GM19372 (cell line): ENCODE measurements around the gene PRM2.
"Not testable (repeated sequence)": the region's sequence is repeated elsewhere in the genome, so short reads cannot be mapped to it uniquely, and the experiment has no call there.

Experiments
- ATAC-seq: cut with Tn5 transposase; IDR thresholded peaks from one replicate; pipeline ENCODE4 v1.9.1; 2021; ENCODE audit warnings: mild to moderate bottlenecking, low read depth, moderate library complexity; ENCODE audit not compliant: unreplicated experiment

The PRM2 gene

DNA sequence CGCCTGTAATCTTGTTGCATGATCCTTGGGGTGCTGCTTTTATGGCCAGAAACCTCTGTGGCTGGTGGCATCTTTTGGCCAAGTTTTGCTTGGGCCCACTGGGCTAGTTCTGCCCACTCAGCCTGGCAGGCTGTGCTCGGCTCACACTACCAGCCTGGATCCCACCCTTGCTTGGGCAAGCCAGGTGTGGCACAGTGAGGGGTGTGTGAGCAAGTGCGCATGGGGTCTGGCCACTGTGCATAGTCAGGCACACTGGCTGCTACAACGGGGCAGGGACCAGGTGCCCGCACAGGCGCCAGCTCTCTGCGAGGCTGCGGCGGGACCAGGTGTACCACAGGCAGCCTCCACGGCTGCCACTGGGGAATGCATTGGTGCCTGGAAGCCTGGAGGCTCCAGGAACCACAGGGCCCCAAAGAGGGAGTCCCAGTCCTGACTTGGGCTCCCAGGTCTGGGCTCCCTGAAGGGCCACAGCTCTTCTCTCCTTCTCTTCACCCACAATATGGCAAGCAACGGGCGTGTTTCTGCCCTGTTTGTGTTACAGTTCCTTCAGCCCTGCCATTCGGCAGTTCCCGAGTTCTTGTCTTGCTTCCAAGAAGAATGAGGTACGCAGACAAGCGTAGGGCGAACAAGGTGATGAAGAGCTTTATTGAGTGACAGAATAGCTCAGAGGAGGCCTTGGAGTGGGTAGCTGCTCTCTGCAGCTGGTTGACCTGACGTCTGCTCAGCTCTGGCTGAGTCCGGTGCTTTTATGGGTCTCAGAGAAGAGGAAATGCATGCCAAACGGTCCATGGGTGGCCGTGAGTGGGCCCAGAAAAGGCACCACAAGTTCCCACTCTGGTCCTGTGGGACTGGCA, 31.6 kb upstream of the PRM2 start:
- no peak for ATAC-seq

DNA sequence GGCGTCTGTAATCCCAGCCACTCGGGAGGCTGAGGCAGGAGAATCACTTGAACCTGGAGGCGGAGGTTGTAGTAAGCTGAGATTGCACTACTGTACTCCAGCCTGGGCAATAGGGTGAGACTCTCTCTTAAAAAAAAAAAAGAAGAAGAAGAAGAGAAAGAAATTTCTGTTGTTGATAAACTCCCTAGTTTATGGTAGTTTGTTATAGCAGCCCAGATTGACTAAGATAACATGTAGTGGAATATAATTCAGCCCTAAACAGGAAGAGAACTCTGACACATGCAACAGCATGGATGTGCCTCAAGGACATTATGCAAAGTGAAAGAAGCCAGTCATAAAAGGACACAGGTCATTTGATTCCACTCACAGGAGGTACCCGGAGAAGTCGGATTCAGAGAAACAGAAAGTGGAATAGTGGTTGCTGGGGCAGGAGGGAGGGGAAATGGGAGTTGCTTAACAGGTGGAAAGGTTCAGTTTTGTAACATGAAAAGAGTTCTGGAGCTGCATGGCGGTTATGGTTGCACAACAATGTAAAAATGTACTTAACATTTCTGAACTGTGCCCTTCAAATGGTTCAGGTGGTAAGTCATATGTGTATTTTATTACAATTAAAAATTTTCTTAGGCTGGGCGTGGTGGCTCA, 30.8 kb upstream of the PRM2 start:
- no peak for ATAC-seq

DNA sequence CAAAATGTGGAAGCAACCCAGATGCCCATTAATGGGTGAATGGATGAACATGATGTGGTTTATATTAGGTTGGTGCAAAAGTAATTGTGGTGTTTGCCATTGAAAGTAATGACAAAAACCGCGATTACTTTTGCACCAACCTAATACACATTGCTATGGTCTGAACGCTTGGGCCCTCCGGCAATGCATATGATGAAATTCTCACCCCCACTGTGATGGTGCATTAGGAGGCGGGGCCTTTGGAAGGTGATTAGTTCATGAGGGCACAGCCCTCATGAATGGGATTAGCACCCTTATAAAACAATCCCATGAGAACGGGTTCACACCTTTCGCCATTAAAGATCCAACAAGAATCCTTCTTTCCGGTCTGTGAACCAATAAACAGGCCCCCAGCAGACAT, 30.1 kb upstream of the PRM2 start:
- ATAC-seq: no peak

DNA sequence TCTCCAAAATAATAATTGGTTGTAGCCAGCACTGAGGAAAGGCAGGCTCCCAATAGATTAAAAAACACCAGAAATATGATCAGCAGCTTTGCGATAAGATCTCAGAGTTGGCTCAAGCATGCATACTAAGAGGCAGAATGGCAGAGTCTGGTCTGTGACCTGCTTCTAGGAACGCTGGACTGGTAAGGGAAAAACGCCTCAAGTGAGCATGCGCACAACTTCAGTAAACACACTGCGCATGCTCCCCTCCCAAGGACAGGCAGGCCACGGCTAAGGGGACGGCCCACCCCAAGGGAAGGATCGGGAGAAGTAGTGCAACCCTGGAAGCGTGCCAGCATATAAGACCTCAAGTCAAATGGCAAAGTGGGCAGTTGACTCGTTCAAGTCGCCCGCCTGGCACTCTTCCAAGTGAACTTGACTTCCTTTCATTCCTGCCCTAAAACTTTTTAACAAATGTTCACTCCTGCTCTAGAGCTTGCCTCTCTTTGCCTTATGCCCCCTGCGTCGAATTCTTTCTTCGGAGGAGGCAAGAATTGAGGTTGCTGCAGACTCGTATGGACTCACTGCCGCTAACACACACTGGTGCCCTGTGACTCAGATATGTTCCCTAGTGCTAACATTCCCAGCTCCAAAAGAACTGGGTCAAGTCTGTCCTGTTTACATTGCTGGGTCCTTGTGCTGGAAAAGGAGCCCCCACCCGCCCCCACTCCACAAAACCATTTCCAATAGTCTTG, 27.3 kb upstream of the PRM2 start:
- ATAC-seq: no peak

DNA sequence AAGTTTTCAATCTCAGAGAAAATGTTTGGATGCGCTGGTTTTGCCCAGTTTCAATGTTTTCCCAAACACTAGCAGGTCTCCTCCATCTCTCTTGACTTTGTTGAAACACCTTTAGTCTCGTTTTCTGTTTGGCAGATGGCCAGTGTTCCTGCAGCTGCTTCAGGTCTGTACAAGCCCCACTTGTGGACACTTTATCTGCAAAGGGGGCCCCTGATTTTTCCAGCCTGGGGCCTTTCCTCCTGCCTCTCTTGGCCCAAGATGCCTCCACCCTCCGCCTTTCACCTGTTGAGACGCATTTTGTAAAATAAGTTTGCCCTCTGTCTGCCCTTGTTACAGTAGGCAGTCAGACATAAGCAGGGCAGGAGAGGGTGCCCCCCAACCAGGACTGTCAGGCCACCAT, 26.7 kb upstream of the PRM2 start:
- no peak for ATAC-seq

DNA sequence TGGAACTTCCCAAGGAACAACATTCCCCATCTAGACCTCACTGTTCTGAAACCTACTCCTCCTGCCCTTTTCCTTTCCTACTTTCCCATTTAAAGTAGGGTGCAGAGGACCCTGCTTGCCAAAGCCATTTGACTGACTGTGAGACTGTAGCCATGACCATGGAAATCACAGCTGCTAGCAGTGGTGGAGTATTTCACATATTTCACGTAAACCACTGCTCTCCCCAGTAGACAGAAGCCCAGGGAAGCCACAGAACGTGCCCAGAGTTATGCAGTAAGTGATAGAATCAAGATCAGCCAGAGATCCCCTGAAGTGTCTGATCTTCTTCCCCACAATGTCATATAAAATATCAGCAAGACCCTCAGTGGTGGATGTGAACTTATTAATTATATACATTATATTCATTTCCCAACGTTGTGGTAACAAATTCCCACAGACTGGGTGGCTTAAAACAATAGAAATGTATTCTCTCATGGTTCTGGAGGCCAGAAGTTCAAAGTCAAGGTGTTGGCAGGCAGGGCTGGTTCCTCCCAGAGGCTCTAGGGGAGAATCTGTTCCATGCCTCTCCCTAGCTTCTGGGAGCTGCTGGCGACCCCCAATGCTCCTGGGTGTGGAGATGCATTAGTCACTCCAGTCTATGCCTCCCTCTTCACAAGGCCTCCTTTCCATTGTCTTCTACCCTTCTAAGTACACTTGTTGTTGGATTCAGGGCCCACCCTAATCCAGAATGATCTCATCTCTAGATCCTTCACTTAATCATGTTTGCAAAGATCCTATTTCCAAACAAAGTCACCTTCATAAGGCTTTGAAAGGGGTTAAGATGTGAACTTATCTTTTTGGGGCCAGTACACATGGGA, 25.6 kb upstream of the PRM2 start:
- no peak for ATAC-seq

DNA sequence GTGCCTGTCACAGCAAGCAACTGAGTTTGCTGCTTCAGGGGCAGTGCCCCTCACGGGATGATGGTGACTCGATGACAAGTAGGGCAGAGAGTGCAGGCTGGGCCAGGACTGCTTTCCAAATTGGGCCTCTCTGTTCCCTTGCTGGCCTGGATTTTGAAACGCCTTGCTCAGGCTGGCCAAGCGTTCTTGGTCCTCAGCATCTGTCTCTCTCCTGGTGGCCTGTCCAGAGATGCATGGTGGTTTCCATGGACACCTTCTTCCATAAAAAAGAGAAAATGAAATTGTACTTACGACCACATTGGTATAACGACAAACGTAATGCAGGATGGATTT, 24.2 kb upstream of the PRM2 start:
- no peak for ATAC-seq

DNA sequence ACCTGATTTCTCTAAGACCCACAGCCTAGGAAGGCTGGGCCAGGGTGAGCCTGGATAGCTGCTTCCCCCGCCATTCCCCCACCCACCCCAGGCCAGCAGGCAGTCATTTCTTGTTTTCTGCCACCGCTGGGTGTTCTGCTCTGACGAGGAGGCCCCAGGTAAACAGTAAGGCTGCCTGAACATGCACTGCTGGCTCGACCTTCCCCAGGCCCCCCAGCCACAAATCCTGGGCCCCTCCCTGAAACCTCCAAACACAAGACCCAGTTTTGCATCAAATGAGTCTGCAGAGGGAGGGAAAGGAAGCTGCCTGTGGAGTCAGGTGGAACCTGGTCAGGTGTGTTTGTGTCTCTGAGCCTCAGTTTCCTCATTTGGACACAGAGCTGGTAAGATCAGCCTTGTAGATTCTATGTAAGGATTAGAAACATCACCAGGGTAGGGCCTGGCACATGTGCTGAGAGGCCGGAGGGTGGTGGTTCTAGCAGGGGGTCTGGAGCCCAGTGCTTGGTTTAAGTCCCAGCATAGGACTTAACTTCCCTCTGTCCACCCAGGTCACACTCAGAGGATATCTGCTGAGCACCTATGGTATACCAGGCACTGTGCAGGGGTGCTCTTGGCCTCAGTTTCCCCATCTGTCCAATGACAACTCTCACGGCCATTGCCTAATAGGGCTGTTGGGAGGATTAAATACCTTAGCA, 23.7 kb upstream of the PRM2 start:
- ATAC-seq: no peak

DNA sequence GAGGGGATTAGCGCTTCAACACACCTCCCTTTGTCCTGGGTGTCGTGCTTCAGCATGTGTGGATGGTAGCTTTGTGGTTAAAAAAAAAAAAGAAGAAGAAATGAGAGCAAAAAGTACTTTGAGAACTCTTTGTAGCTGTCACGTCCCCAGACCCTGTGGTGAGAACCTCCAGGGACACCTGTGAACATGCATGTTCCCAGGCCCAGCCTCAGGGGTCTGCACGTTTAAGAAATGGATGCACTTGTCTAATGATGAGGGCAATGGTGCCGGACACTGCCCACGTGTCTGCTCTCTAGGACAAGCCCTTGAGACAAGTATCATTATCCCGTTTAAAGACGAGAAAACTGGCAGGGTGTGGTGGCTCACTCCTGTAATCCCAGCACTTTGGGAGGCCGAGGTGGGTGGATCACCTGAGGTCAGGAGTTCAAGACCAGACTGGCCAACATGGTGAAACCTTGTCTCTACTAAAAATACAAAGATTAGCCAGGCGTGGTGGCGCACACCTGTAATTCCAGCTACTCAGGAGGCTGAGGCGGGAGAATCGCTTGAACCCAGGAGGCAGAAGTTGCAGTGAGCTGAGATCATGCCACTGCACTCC, 22.8 kb upstream of the PRM2 start:
- ATAC-seq: not testable (repeated sequence)

DNA sequence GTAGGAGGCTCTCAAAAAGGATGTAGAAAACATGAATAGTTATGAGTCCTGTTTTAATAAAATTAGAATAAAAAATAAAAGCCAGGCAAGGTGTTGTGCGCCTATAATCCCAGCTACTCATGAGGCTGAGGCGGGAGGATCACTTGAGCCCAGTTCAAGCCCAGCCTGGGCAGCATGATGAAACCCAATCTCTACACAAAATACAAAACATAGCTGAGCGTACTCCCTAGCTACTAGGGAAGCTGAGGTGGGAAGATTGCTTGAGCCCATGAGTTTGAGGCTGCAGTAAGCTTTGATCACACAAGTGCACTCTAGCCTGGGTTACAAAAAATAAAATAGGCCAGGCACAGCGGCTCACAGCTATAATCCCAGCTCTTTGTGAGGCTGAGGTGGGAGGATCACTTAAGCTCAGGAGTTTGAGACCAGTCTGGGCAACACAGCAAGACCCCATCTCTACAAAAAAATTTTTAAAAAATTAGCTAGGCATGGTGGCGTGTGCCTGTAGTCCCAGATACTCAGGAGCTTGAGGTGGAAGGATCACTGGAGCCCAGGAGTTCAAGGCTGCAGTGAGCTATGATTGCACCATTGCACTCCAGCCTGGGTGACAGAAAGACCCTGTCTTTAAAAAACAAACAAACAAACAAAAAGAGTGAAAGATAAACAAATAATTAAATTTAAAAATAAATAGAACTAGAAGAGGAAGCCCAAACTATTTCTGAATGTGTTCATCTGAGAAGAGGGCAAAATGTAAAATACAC, 22.0 kb upstream of the PRM2 start:
- ATAC-seq: no peak

DNA sequence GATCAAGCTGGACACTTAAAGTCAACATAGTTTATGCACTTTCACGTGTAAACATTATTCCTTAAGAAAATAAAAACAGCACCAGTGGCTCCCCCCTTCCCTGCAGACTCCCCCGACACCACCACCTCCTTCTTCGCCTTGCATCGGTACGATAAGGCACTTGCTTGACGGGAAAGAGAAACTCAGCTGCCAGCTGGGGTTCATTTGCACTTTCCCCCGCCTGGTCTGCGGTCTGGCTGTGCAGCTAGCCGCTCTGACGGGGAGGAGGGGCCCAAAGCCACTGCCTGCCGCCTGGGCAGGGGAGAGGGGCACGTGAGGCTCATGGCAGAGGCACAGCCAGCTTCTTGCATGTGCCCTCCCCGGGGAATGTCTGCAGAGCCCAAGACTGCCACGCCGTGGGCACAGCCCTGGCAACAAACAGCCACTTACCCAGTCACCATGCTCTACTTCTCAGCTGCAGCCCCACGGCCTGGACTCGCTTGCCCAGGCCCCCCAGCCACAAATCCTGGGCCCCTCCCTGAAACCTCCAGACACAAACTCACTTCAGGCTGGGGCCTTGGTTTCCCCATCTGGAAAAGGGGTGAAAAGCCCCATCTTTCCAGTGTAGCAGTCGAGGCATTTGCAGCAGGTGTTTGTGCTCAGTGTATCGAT, 21.3 kb upstream of the PRM2 start:
- peak; percentile 78 for ATAC-seq

DNA sequence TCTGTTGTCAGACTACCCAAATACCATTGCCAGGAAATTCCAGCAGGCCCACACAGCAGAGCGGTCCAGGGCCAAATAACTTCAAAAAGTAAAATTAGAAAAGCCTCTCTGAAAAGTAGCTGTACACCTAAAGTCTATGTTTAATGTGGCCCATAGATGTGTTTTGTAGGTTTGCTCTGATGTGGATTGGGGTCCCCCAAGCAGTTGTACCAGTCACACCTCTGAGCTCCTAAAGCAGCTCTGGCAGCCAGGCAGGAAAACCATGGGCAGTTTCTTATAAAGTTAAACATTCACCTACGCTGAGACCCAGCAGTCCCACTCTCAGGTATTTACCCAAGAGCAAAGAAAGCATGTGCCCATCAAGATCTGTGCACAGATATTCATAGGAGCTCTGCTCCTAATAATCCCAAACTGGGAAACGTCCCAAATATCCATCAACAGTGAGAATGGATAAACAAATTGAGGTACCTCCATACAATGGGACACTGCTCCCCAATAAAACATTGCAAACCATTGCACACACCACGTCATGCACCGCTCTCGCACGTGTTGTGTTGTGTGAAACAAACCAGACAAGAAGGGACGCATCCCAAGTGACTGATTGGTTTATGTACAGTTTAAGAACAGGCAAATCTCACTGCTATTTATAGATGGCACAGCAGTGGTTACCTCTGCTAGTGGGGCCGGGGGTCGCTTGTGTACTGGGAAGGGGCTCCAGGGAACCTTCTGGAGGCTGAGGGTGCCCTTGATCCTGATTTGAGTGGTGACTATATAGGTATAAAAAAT, 20.6 kb upstream of the PRM2 start:
- no peak for ATAC-seq

DNA sequence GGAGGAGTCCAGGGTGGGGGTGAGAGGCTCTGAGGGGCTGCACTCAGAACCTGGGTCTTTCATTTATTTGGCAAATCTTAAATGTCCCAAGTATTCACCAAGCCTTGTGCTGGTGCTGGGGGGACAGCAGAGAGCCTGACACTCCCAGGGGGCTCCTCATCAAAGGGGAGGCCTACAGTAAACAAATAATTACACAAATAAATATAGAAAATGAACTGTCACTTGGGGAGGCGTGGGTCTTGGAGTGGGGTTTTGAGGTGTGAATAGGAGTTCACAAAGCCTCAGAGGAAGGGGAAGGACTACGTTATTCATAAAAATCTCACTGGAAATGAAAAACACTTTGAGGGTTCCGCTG, 20.0 kb upstream of the PRM2 start:
- ATAC-seq: no peak

DNA sequence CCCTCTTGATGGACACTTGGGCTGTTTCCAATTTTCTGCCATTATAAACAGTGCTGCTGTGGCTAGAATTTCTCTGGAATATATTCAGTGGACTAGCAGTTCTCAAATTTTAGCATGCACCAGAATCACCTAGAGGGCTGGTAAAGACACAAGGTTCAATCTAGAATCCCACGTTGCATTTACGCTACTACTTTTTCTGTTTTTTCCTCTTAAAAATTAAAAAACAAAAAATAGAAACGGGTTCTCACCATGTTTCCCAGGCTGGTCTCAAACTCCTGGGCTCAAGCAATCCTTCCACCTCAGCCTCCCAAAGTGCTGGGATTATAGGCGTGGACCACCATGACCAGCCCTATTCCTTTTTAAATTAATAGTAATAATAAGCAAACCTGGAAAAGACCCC, 19.4 kb upstream of the PRM2 start:
- ATAC-seq: no peak

DNA sequence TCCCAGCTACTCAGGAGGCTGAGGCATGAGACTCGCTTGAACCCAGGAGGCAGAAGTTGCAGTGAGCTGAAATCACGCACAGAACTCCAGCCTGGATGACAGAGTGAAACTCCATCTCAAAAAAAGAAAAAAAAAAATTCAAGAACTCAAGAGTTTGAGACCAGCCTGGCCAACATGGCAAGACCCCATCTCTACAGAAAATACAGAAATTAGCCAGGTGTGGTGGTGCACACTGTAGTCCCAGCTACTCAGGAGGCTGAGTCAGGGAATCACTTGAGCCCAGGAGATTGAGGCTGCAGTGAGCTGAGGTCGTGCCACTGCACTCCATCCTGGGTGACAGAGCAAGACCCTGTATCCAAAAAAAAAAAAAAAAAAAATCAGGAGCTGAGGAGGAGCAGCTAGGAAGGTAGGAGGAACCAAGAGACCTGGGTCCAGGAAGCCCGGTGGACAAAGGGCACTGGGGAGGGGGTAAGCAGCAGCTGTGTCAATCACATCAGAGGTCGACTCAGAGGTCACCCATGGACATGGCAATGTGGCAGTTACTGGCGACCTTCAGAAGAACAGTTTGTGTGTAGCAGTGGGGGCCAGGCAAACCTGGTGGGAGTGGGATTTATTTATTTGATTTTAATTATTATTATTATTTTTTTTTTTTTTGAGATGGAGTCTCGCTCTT, 15.9 kb upstream of the PRM2 start:
- no peak for ATAC-seq

DNA sequence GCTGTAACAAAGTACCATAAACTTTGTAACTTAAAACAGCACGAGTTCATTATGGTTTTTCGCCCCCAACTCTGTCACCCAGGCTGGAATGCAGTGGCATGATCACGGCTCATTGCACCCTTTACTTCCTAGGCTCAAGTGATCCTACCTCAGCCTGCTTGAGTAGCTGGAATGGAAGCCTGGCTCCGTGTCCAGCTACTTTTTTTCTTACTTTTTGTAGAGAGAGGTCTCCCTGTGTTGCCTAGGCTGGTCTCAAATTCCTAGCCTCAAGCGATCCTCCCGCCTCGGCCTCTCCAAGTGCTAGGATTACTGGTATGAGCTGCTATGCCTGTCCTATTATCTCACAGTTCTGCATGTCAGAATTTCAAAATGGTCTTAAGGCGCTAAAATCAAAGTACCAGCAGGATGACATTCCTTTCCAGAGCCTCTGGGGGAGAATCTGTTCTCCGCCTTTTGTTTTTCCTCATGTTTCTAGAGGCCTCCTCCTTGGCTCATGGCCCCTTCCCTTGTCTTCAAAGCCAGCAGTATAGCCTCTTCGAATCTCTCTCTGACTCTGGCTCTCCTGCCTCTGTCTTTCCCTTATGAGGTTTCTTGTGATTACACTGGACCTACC, 14.9 kb upstream of the PRM2 start:
- ATAC-seq: no peak
